Measurements from ENCODE around the gene RGS7. TPM values are rescaled to one million over a fixed set of nuclear protein-coding genes. Genes with fewer than 3 reads are reported as not detected.

The RGS7 gene
- total and polyA plus RNA-seq, 2 of the 8 experiments (the other 6 are each of a cell fraction or from before 2014, with no cell fraction given) = 1.6 to 3.0 TPM

DNA sequence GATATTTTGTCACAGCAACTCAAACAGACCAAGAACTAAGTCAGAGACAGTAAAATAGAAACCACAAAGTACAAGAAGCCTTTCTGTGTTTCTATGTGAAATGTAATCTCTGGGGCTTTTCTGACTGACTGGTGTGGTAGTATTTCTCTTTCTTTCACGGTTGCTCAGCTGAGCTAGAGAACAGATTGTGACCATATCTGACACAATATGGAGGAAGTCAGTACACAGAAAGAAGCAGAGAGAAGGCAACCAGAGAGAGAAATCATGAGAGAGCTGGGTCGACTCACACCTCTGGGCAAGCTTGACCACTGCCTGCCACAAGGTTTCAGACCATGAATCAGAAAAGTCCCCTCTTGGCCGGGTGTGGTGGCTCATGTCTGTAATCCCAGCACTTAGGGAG is 536.2 kb downstream of the RGS7 start:
- Histone ChIP-seq H3K4me3 (ENCODE audit: extremely low read depth in 1 of 4, insufficient read depth in 2 of 4, low read depth in 3 of 4, low read length in 4 of 4) (no peak overlapping the region), H2AK5ac (ENCODE audit: low read depth, low read length) (no peak overlapping the region), H3K27ac (ENCODE audit: low read depth, low read length) (no peak overlapping the region), H3K9ac (replicated peaks in 1 of 4; ENCODE audit: extremely low read depth in 1 of 4, low read depth in 3 of 4, low read length in 3 of 4) (no peak overlapping the region), H2AFZ (ENCODE audit: low read length) (no peak overlapping the region), H2BK15ac (ENCODE audit: low read length) (no peak overlapping the region), H3K9me3 (ENCODE audit: insufficient read depth in 2 of 2, low read depth in 1 of 2, low read length in 1 of 2) (no peaks in the 10 kb centered on the region), H3K36me3 (ENCODE audit: control insufficient read depth in 2 of 4, insufficient read depth in 4 of 4, low read length in 3 of 4) (no peaks in the 10 kb centered on the region), H2BK20ac (ENCODE audit: low read length) (no peak overlapping the region), H3K4me1 (replicated peaks in 1 of 4; ENCODE audit: control insufficient read depth in 3 of 4, insufficient read depth in 4 of 4, low read length in 3 of 4) (no peaks in the 10 kb centered on the region), H3K18ac (ENCODE audit: extremely low read depth, low read length) (no peak overlapping the region), H3K4me2 (ENCODE audit: insufficient read depth in 1 of 2, low read depth in 2 of 2, low read length in 2 of 2) (no peak overlapping the region), H4K8ac (ENCODE audit: extremely low read depth, insufficient read depth, low read length) (no peak overlapping the region), H3K23me2 (ENCODE audit: low read depth, low read length) (no peaks in the 10 kb centered on the region), H3K14ac (ENCODE audit: insufficient read length) (no peak overlapping the region), H4K91ac (replicated peaks; ENCODE audit: insufficient read length, low read length) (no peak overlapping the region), H2BK12ac (ENCODE audit: low read depth, low read length) (no peak overlapping the region), H3K79me1 (ENCODE audit: low read depth, low read length) (no peaks in the 10 kb centered on the region), H3K79me2 (ENCODE audit: control insufficient read depth in 1 of 2, insufficient read depth in 2 of 2, low read length in 2 of 2) (no peaks in the 10 kb centered on the region), H3K23ac (ENCODE audit: insufficient read length) (no peak overlapping the region), H2BK120ac (replicated peaks; ENCODE audit: low read depth, low read length) (no peak overlapping the region), H3K56ac (replicated peaks; ENCODE audit: insufficient read length, low read depth, low read length) (no peak overlapping the region), H4K20me1 (replicated peaks in 1 of 2; ENCODE audit: control insufficient read depth in 1 of 2, insufficient read depth in 2 of 2, low read length in 2 of 2) (no peaks in the 10 kb centered on the region), H3K27me3 (replicated peaks in 1 of 4; ENCODE audit: control insufficient read depth in 3 of 4, extremely low read depth in 1 of 4, insufficient read depth in 3 of 4, low read length in 3 of 4) (no peaks in the 10 kb centered on the region), H4K5ac (ENCODE audit: insufficient read length, low read depth, low read length) (no peak overlapping the region), H2BK5ac (ENCODE audit: low read depth, low read length) (no peak overlapping the region), H3K4ac (replicated peaks; ENCODE audit: insufficient read length, low read depth, low read length) (no peak overlapping the region)
- CTCF ChIA-PET (ENCODE audit: partially characterized antibody) = interaction anchor here (0.7 to 1.0 kb wide), 2 partner anchors 9 to 18 kb away, joined by 3 read pairs; no protein-coding TSS in a partner anchor
- TF ChIP-seq NANOG (IDR thresholded peaks at IDR 0.05; ENCODE audit: insufficient read depth, low read depth, low read length, poor library complexity, severe bottlenecking) (no peak), BCL11A (IDR thresholded peaks at IDR 0.05; ENCODE audit: low read depth in 2 of 2, low read length in 2 of 2) (no peak), SP2 (IDR thresholded peaks at IDR 0.05; ENCODE audit: low read length) (no peak), TAF7 (optimal IDR thresholded peaks at IDR 0.05; ENCODE audit: borderline replicate concordance, low read depth, low read length) (no peak), TCF12 (IDR thresholded peaks at IDR 0.05; ENCODE audit: low read depth, low read length) (no peak), NRF1 (IDR thresholded peaks at IDR 0.05; ENCODE audit: low read depth, low read length) (no peak), ZNF274 (IDR thresholded peaks at IDR 0.05; ENCODE audit: borderline replicate concordance, extremely low read depth, low read length) (no peak), YY1 (IDR thresholded peaks at IDR 0.05; ENCODE audit: low read depth, low read length) (no peak)
- TF ChIP-seq, protein P1, sequence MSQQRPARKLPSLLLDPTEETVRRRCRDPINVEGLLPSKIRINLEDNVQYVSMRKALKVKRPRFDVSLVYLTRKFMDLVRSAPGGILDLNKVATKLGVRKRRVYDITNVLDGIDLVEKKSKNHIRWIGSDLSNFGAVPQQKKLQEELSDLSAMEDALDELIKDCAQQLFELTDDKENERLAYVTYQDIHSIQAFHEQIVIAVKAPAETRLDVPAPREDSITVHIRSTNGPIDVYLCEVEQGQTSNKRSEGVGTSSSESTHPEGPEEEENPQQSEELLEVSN (IDR thresholded peaks at IDR 0.05) = no peak
- POLR2A ChIA-PET (ENCODE audit: partially characterized antibody) = no interaction called here
- no peak for FAIRE-seq
- 37% methylated on average over 3 of the region's 3 CpGs; no CpG with 5 or more reads in 1 of the 2 experiments for WGBS, 2 experiments (ENCODE audit: extremely low coverage in 1 of 2, insufficient coverage in 1 of 2, insufficient read length in 1 of 2, insufficient replicate concordance in 2 of 2, low coverage in 1 of 2, low lambda C conversion rate in 2 of 2, missing lambda C conversion rate in 1 of 2)
- DNase-seq (ENCODE audit: low read depth in 1 of 2, low spot score in 2 of 2) = no peak
